Tibial artery (tissue), 4 donors: Measurements from ENCODE around the gene PLEKHG2.

Experiments used
- DNase-seq, 2 donors: peaks; one replicate each; pipeline ENCODE4 v3.0.0-alpha.2; 2019
- H3K27ac ChIP-seq, 2 donors: fragments of 200-600 bp; sonication (generic) in 1 of 2; 1 replicate in 1 of 2; 2 replicates in 1 of 2; pipeline ENCODE4 v1.5.1; 2018 to 2019; ENCODE audit warnings: mild to moderate bottlenecking in 1 of 2
- H3K27me3 ChIP-seq, 2 donors: fragments of 200-600 bp; sonication (generic) in 1 of 2; one replicate each; pipeline versions ENCODE4 v1.5.1 to v1.6.0; 2016 to 2019
- H3K36me3 ChIP-seq, 3 donors: fragments of 200-600 bp; sonication (generic) in 2 of 3; one replicate each; pipeline ENCODE4 v1.5.1; 2016 to 2019; ENCODE audit warnings: mild to moderate bottlenecking in 2 of 3
- H3K4me1 ChIP-seq, 4 donors: fragments of 200-600 bp; sonication (generic) in 2 of 4; 1 replicate in 3 of 4; 2 replicates in 1 of 4; pipeline ENCODE4 v1.5.1; 2016 to 2019
- H3K4me3 ChIP-seq, 2 donors: fragments of 200-600 bp; sonication (generic) in 1 of 2; 1 replicate in 1 of 2; 2 replicates in 1 of 2; pipeline ENCODE4 v1.5.1; 2018 to 2019; ENCODE audit warnings: mild to moderate bottlenecking in 2 of 2
- H3K9me3 ChIP-seq, 3 donors: fragments of 200-600 bp; sonication (generic) in 1 of 3; one replicate each; pipeline ENCODE4 v1.5.1; 2016 to 2019
- CTCF ChIP-seq, 2 experiments: fragments of 200-600 bp in 1 of 2; fragments of 450-650 bp in 1 of 2; IDR thresholded peaks; one replicate each; pipeline ENCODE4 v1.5.1; 2017 to 2019; ENCODE audit warnings: antibody characterized with exemption in 2 of 2, mild to moderate bottlenecking in 1 of 2, moderate library complexity in 1 of 2
- intact Hi-C: fragments of 100-400 bp; cut with DNase I; formaldehyde crosslinking; loops from one replicate; pipeline ENCODE4 v1.15.0; 2023; ENCODE audit warnings: low total_unique reads

Gene PLEKHG2

GRCh38 chr19:39400061-39400460, 12.4 kb upstream of the PLEKHG2 start:
- no peak for DNase-seq
- Histone ChIP-seq H3K27me3 (no peaks in the 10 kb centered on the region), H3K4me1 (peaks cover 6 to 51% (median 38%) of the 10 kb centered on the region in 4 donors), H3K36me3 (peaks cover 0 to 30% (median 19%) of the 10 kb centered on the region in 3 donors), H3K9me3 (no peaks in the 10 kb centered on the region), H3K4me3 (no peak overlapping the region), H3K27ac (peak overlapping the region; percentile 99 to 100)
- intact Hi-C loops: no loop called here
- TF ChIP-seq CTCF (IDR thresholded peaks at IDR 0.05): no peak

- Histone ChIP-seq H3K36me3 (peaks cover 0 to 20% (median 8%) of the 10 kb centered on the region in 3 donors), H3K27me3 (no peaks in the 10 kb centered on the region), H3K9me3 (no peaks in the 10 kb centered on the region), H3K27ac (peak overlapping the region; percentile 99 to 100), H3K4me1 (peaks cover 6 to 61% (median 47%) of the 10 kb centered on the region in 4 donors), H3K4me3 (no peak overlapping the region)
- no peak for TF ChIP-seq CTCF (IDR thresholded peaks at IDR 0.05)
- intact Hi-C loops: no loop called here
- no peak for DNase-seq
These were observed 11.4 kb upstream of the PLEKHG2 start for GRCh38 chr19:39401070-39401548.

- peak overlapping the region; percentile 99 to 100 for H3K27ac ChIP-seq
- intact Hi-C loops: no loop called here
- peak; percentile 64 to 89 for DNase-seq
- peak overlapping the region in 1 of 2 donors; percentile 63 for H3K4me3 ChIP-seq
- TF ChIP-seq CTCF (IDR thresholded peaks at IDR 0.05): no peak
- H3K36me3 ChIP-seq: peaks cover 0 to 15% (median 5%) of the 10 kb centered on the region in 3 donors
- no peaks in the 10 kb centered on the region for H3K9me3 ChIP-seq
- H3K27me3 ChIP-seq: no peaks in the 10 kb centered on the region
- H3K4me1 ChIP-seq: peaks cover 6 to 61% (median 47%) of the 10 kb centered on the region in 4 donors
These were observed 10.7 kb upstream of the PLEKHG2 start for GRCh38 chr19:39401549-39402345.

- peak; percentile 96 to 97 for DNase-seq
- peaks cover 6 to 61% (median 42%) of the 10 kb centered on the region in 4 donors for H3K4me1 ChIP-seq
- no peaks in the 10 kb centered on the region for H3K9me3 ChIP-seq
- no peak for TF ChIP-seq CTCF (IDR thresholded peaks at IDR 0.05)
- peaks cover 4 to 17% (median 12%) of the 10 kb centered on the region in 3 donors for H3K36me3 ChIP-seq
- peak overlapping the region; percentile 63 to 66 for H3K4me3 ChIP-seq
- H3K27me3 ChIP-seq: no peaks in the 10 kb centered on the region
- intact Hi-C loops: no loop called here
- peak overlapping the region; percentile 99 to 100 for H3K27ac ChIP-seq
These were observed 9.8 kb upstream of the PLEKHG2 start for GRCh38 chr19:39402346-39403300.
